ENCODE results near the gene HTR6. TPM values are rescaled to one million over a fixed set of nuclear protein-coding genes. Genes with fewer than 3 reads are reported as not detected.
A peak's percentile ranks its signal among the peaks of the same experiment; 100 is the strongest.
"Not testable (repeated sequence)": the region's sequence is repeated elsewhere in the genome, so short reads cannot be mapped to it uniquely, and the experiment has no call there.

HTR6 gene
- total and polyA plus RNA-seq, 2 donors (not counting 1 experiment from before 2014, with no cell fraction given) = under 0.01 to 0.02 TPM

DNA sequence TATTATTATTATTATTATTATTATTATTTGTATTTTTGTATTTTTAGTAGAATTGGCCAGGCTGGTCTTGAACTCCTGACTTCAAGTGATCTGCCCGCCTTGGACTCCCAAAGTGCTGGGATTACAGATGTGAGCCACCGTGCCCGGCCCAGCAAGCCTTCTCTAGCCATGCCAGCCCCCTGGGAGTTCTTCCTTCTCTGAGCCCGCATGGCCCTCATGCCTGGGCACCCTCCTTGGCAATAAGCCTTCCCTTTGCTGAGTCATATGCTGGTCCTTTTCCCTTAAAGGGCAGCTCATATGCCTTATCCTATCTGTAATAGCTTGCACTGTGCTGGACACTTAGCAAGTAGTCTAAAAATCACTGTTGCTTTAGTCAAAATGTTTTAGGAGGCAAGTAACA lies 29.0 kb upstream of the HTR6 start:
- DNase-seq (ENCODE audit: low read depth in 2 of 2) = peak; percentile 22 to 49
- TF ChIP-seq, protein P1, sequence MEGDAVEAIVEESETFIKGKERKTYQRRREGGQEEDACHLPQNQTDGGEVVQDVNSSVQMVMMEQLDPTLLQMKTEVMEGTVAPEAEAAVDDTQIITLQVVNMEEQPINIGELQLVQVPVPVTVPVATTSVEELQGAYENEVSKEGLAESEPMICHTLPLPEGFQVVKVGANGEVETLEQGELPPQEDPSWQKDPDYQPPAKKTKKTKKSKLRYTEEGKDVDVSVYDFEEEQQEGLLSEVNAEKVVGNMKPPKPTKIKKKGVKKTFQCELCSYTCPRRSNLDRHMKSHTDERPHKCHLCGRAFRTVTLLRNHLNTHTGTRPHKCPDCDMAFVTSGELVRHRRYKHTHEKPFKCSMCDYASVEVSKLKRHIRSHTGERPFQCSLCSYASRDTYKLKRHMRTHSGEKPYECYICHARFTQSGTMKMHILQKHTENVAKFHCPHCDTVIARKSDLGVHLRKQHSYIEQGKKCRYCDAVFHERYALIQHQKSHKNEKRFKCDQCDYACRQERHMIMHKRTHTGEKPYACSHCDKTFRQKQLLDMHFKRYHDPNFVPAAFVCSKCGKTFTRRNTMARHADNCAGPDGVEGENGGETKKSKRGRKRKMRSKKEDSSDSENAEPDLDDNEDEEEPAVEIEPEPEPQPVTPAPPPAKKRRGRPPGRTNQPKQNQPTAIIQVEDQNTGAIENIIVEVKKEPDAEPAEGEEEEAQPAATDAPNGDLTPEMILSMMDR (conservative IDR thresholded peaks at IDR 0.05 in 1 of 2, IDR thresholded peaks at IDR 0.05 in 1 of 2; ENCODE audit: low read depth in 1 of 2, low read length in 2 of 2) = no peak
- no peak overlapping the region for H3K4me3 ChIP-seq (replicated peaks in 1 of 4; ENCODE audit: control extremely low read depth in 1 of 4, insufficient read depth in 1 of 4, low read depth in 3 of 4, low read length in 4 of 4)
- no peak overlapping the region for H3K27ac ChIP-seq (ENCODE audit: insufficient read depth, low read length)
- no peak overlapping the region for H3K4me2 ChIP-seq (ENCODE audit: extremely low read depth, insufficient read depth, low read length)
- H3K4me1 ChIP-seq (ENCODE audit: control insufficient read depth, extremely low read depth, insufficient read depth, low read length) = no peaks in the 10 kb centered on the region
- no peaks in the 10 kb centered on the region for H3K9me3 ChIP-seq (ENCODE audit: control insufficient read depth, insufficient read depth, low read depth, low read length)
- no peaks in the 10 kb centered on the region for H3K36me3 ChIP-seq (ENCODE audit: control insufficient read depth, insufficient read depth, low read length)
- no peaks in the 10 kb centered on the region for H3K79me2 ChIP-seq (ENCODE audit: control insufficient read depth, insufficient read depth, low read length)
- no peak overlapping the region for H3K9ac ChIP-seq (ENCODE audit: insufficient read depth, low read length)
- H3K27me3 ChIP-seq (ENCODE audit: control insufficient read depth, insufficient read depth, low read length) = no peaks in the 10 kb centered on the region
- no peak overlapping the region for H2AFZ ChIP-seq (ENCODE audit: low read length)
- H4K20me1 ChIP-seq (ENCODE audit: control insufficient read depth, extremely low read depth, insufficient read depth, low read length) = no peaks in the 10 kb centered on the region

DNA sequence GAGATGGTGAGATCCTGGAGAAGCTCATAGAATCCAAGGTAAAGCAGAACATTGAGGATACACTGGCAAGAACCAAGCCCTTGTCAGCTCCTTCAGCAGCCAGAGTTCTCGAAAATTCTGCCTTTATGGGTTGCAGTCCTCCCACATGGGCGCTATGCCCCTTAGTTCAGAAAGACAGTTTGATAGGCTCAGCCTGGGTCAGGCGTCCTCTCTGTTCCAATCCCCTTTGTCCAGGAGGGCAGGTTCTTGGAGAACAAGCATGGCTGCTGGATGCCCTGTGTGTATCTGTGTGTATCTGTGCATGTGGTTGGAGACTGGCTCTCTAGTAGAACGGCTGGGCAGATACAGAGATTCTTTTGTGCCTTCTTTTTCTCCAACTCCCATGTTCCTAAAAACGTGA lies 28.6 kb upstream of the HTR6 start:
- H3K9me3 ChIP-seq (ENCODE audit: control insufficient read depth, insufficient read depth, low read depth, low read length) = no peaks in the 10 kb centered on the region
- DNase-seq (ENCODE audit: low read depth in 2 of 2) = no peak
- H3K27me3 ChIP-seq (ENCODE audit: control insufficient read depth, insufficient read depth, low read length) = no peaks in the 10 kb centered on the region
- no peaks in the 10 kb centered on the region for H4K20me1 ChIP-seq (ENCODE audit: control insufficient read depth, extremely low read depth, insufficient read depth, low read length)
- no peaks in the 10 kb centered on the region for H3K79me2 ChIP-seq (ENCODE audit: control insufficient read depth, insufficient read depth, low read length)
- H3K36me3 ChIP-seq (ENCODE audit: control insufficient read depth, insufficient read depth, low read length) = no peaks in the 10 kb centered on the region
- H3K27ac ChIP-seq (ENCODE audit: insufficient read depth, low read length) = no peak overlapping the region
- H3K4me2 ChIP-seq (ENCODE audit: extremely low read depth, insufficient read depth, low read length) = no peak overlapping the region
- no peak overlapping the region for H2AFZ ChIP-seq (ENCODE audit: low read length)
- TF ChIP-seq, protein P1 (conservative IDR thresholded peaks at IDR 0.05 in 1 of 2, IDR thresholded peaks at IDR 0.05 in 1 of 2; ENCODE audit: low read depth in 1 of 2, low read length in 2 of 2) = no peak
- TF ChIP-seq EZH2 (IDR thresholded peaks at IDR 0.05; ENCODE audit: low read length, missing control alignments) = no peak
- no peak overlapping the region for H3K9ac ChIP-seq (ENCODE audit: insufficient read depth, low read length)
- H3K4me3 ChIP-seq (replicated peaks in 1 of 4; ENCODE audit: control extremely low read depth in 1 of 4, insufficient read depth in 1 of 4, low read depth in 3 of 4, low read length in 4 of 4) = no peak overlapping the region
- no peaks in the 10 kb centered on the region for H3K4me1 ChIP-seq (ENCODE audit: control insufficient read depth, extremely low read depth, insufficient read depth, low read length)

DNA sequence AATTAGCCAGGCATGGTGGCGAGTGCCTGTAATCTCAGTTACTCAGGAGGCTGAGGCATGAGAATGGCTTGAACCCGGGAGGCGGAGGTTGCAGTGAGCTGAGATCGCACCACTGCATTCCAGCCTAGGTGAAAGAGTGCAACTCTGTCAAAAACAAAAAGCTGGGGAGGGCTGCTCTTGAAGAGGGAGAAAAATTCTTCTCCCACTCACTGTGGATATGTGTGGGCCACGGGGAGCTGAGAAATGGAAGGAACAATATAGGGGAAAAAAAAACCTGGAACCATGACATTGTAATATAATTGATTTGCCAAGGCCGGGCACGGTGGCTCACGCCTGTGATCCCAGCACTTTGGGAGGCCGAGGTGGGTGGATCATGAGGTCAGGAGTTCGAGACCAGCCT lies 27.9 kb upstream of the HTR6 start:
- H3K79me2 ChIP-seq (ENCODE audit: control insufficient read depth, insufficient read depth, low read length); H4K20me1 ChIP-seq (ENCODE audit: control insufficient read depth, extremely low read depth, insufficient read depth, low read length); H3K27ac ChIP-seq (ENCODE audit: insufficient read depth, low read length); H3K9ac ChIP-seq (ENCODE audit: insufficient read depth, low read length); DNase-seq (ENCODE audit: low read depth in 2 of 2); H3K9me3 ChIP-seq (ENCODE audit: control insufficient read depth, insufficient read depth, low read depth, low read length); H3K27me3 ChIP-seq (ENCODE audit: control insufficient read depth, insufficient read depth, low read length); H2AFZ ChIP-seq (ENCODE audit: low read length); H3K4me2 ChIP-seq (ENCODE audit: extremely low read depth, insufficient read depth, low read length); H3K4me1 ChIP-seq (ENCODE audit: control insufficient read depth, extremely low read depth, insufficient read depth, low read length); H3K4me3 ChIP-seq (replicated peaks in 1 of 4; ENCODE audit: control extremely low read depth in 1 of 4, insufficient read depth in 1 of 4, low read depth in 3 of 4, low read length in 4 of 4); H3K36me3 ChIP-seq (ENCODE audit: control insufficient read depth, insufficient read depth, low read length): not testable (repeated sequence)

Data from fibroblast of lung (primary cell).